ENCODE data around the gene PCSK6.

Gene PCSK6

DNA sequence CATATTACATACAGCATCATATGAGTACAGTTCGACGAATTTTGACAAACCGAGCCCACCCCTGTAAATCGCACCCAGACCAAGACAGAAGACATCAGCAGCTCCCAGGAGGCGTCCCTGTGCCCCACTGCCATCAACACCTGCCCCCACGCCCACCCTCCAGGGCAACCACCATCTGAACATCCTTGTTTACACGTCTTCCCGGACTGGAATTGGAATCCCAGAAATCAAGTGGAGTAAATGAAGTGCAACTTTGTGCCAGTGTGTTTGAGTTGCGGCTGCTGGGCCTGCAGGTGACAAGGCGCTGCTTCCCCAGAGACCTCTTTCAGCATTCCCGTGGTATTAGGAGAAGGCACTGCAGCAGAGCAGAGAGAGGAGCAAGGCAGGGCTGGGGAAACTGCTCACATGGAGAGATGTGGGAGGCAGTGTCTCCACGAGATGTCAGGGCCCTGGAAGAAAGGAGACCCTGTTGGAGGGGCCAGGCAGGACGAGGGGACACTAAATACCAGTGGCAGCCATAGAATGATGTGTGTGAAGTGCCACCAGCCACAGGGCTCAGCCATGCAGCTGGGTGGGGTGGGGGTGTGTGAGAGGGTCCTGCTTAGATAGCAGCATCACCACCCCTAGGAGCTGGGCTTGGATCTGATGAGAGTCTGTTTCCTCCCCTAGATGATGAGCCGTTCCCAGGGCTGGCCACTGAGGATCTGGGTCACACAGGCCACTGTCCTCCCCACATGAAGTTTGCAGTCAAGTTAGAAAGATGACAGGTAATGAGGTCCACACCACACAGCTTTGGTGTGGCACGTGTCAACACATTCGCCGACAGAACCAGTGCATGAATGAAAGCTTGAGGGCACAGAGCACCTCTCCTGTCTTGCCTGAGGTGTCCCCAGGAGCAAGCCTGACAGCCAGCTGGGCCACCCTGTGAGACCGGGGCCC is 33.4 kb upstream of the PCSK6 start:
- no peak for DNase-seq

DNA sequence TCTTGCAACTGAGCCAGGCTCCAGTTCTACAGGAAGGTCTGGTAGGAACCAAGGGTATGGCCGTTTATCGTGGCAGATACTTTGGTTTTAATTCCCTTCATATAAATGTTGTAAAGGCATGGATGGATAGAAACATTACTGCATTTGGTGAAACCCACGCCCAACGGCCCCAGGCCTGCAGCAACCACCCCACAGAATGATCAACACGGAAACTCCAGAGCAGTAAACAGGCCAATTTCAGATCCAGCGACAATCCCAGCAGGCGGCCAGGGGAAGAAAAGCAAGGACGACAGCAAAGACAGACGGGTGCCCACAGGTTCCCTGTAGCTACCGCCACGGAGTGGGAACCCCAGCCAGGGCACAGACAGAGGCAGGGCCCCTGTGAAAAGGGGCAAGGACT is 32.6 kb upstream of the PCSK6 start:
- DNase-seq = no peak

DNA sequence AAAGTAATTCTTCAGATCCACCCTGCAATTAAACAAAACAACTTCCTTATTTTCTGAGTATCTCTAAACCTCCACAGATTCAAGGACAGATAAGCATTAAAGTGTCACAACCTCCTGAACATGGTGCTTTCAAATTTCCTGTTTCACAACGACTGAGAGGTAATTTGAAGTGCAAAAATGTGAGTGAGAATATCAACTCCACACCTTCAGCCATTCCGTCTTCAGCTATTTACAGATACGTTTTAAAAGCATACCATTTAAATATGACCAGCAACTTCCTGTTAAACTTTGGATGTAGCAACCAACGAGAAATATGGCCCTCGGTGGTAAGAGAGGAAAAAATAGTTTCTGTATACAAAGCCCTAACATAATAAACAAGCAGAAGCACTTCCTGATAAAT is 32.1 kb upstream of the PCSK6 start:
- no peak for DNase-seq

DNA sequence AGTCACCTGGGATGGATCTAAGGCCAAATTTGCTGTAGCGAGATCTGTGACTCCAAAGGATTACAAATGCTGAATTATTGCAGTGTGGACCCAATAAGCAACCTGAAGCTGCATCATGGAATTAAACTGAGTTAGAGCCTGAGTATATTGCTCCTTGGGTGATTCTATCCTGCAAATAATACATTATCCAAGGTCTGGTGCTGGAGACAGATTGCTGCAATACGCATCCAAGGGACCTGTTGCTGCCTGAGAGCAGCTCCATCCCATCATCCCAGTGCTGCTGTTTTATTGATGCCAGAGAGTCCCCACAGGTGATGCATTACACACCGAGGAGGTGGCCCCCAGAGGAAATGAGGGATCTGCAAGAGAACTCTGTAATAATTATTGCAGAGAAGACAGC is 31.6 kb upstream of the PCSK6 start:
- DNase-seq = no peak

DNA sequence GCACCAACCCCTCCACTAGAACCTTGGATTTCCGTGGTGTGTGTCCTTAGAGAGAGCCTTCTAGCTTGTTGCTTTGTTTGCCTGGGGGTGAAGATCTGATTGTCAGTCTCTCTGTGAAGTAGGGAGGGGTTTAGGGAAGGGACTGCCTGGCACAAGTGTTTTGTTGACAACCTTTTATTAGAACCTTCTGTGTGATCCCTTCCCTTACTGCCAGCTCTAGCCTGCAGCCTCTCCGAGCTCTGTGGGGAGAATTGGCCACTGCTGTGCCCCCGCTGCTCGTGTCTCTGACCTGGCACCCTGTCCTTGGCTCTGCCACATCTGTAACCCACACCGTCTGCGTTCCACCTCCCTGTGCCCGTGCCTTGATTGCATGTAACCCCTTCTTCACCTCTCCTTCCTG is 30.9 kb upstream of the PCSK6 start:
- no peak for DNase-seq

DNA sequence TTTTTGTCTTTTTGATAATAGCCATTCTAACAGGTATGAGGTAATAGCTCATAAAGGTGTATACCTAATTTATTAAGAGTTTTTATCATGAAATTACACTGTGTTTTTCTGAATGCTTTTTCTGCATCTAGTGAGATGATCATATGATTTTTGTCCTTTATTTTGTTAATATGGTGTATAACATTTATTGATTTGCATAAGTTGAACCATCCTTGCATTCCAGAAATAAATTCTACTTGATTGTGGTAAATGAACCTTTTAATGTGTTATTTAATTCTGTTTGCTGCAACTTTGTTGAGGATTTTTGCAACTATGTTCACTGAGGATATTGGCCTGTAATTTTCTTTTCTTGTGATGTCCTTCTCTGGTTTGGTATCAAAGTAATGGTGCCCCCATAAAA is 28.0 kb upstream of the PCSK6 start:
- DNase-seq = no peak

DNA sequence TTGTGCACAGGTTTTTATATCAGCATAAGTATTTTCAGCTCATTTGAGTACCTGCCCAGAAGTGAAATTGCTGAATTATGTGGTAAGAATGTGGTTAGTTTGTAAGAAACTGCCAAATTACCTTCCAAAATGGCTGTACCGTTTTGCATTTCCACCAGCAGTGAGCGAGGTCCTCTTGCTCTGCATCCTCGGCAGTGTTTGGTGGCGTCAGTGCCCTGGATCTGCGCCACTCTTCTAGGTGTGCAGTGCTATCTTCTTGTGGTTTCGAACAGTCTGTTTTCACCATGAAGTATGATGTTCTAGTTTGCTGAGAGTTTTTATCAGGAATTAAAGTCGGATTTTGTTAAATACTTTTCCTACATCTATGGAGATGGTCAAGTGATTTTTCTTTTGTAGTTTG is 24.8 kb upstream of the PCSK6 start:
- no peak for DNase-seq

DNA sequence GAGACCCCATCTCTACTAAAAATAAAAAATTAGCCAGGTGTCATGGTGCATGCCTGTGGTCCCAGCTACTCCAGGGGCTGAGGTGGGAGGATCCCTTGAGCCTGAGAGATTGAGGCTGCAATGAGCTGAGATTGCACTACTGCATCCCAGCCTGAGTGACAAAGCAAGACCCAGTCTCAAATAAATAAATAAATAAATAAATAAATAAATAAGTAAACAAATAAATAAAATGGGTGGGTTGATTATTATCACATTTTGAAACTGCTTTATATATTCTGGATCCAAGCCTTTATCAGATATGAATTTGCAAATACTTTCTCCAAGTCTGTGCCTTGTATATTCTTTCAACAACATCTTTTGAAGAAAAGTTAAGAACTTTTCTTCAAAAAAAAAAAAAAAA is 22.2 kb upstream of the PCSK6 start:
- DNase-seq = no peak

DNA sequence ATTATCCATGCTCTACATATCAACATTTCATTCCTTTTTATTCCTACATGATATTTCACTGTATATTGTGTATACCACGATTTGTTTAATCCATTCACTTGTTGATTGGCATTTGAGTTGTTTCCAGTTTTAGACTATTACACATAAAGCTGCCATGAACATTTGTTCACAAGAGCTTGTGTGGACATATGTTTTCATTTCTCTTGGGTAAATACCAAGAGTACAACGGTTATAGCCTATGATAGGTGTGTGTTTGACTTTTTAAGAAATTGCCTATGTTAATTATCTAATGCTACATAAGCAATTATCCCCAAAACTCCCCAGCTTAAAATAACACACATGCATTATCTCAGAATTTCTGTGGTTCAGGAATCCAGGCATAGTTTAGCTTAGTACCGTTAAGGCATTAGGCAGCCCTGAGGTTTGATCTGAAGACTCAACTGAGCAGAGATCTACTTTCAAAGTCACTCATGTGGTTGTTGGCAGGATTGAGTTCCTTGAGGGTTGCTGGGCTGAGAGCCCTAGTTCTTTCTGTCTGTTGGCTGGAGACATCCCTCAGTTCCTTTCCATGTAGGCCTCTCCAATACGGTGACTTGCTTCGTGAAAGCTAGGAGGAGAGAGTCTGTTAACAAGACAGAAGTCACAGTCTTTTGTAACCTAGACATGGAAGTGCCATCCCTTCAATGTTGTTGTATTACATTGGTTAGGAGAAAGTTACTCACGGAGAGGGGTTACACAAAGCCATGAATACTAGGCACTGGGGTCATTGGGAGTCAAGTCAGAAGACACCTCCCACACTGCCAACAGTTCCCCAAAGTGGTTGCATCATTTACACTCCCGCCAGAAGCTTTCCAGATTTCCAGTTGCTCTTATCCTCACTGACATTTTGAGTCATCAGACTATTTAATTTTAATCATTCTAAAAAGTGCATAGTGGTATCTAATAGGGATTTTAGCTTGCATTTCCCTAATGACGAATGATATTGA is 21.0 kb upstream of the PCSK6 start:
- no peak for DNase-seq

DNA sequence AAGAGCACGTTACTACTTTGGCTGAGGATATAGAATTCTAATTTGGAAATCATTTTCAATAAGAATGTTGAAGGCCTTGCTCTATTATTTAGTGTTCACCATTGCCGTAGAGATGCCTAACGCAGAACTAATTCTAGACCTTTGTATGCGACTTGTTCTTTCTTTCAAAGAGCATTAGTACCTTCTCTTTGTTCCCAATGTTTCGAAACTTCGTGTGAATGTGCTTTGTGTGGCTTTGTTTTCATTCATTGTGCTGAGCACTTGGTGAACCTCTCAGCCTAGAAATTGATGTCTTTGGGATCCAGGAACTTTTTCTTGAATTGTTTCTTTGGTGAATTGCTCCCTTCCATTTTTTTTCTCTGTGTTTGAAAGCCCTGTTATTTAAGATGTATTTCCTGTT is 19.8 kb upstream of the PCSK6 start:
- DNase-seq = no peak

DNA sequence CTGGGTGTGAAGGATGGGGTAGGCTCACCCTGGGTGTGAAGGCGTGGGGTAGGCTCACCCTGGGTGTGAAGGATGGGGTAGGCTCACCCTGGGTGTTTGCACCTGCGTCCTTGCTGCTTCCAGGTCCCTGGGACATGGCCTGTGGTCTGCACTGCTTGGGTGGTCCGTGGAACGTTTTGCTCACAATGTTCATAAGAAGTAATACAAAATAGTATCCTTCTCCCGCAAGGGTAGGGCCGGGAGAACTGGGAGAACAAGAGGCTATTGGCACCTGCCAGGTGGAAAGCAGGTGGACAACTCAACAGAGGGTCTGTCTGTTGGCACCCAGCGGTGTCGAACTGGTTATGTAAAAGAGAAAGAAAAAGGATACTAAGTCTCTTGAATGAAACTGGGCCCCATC is 17.0 kb upstream of the PCSK6 start:
- DNase-seq = no peak

DNA sequence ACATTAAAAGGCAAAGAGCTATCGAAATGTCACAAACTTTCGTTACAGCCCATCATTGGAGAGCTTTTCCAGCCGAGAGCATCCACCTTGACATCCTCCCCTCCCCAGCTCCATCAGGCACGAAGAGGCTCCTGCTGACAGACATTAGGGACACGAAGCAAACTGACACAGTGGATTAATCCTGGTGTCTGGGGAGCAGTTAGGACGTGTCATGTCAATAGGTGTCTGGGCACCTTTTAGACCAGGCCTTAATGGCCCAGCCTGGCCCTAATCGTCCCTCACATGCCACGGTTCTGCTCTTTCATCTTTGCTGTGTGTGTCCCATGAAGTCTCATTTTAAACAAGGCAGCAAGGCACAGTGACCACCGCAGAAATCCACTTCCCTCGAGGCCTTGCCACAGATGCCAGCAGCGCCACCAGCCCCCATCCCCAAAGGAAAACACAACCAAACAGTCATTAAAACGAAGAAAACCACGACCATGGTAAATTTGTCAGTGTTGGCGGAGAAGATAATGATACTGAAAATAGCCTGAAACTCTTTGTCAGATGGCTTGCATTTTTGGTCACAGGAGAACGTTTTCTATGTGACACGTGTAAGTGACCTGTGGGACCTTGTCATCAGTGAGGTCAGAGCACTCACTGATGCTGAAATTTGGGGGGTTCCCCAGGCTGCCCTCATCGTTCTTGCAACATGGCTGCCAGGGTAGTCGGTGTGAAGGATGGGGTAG is 16.3 kb upstream of the PCSK6 start:
- no peak for DNase-seq

DNA sequence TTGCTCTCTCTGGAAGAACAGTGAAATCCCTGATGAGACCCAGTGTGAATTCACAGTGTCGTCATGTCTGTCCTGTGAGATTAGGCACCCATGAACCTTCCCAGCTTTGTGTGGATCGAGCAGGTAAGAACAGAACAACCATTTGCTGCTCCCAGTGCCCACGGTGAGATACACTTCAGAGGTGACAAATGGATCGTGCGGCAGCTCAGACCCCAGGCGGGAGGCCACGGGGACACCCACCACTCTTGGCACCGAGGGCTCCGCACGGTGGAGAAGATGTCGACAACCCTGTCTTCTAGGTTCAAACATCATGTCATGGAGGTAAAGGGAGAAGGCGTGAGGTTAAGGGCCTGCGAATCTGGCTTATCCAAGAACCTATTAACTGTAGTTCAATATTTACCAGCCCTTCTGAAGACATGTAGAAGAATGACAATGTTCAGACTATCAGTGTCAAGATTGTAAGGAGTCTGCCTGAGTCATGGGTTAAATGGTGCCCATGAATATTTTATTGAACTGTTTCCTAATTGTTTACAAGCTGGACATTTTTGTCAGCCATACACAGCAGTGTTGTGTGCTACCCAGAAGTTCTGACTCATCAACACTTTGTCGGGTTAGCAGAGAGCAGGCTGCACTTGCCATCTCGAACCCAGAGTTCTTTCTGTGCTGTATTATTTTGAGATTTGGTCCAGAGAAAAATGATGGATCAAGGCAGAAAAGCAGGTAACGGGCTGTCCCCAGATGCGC is 15.5 kb upstream of the PCSK6 start:
- no peak for DNase-seq

DNA sequence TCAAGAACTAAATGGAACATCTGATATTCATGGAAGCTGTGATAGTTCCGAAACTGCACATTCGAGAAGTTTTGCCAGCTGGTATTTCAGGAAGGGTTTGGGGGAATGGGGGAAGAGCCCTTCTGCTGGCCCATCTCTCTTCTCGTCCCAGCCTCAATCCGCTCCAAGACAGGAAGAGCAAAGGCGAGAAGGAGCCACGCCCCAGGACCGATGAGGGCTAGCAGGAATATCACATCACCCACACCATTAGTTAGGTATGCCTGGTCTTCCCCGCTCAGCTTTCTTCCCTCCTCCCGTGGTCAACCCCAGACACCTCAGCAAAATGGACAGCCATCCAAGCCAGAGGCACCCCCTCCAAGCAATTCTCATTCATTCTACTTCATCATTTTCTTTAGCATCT is 14.9 kb upstream of the PCSK6 start:
- no peak for DNase-seq

DNA sequence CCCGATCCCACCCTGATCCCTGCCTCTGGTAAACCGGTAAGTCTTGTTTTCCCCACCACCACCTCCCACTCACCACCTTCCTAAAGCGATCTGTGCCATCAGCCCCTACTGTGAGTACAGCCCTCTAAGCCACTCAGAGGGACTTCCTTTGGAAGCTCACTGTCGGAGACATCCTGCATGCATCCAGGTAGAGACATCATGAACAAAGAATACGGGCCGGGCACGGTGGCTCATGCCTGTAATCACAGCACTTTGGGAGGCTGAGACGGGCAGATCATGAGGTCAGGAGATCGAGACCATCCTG is 13.7 kb upstream of the PCSK6 start:
- DNase-seq = no peak

DNA sequence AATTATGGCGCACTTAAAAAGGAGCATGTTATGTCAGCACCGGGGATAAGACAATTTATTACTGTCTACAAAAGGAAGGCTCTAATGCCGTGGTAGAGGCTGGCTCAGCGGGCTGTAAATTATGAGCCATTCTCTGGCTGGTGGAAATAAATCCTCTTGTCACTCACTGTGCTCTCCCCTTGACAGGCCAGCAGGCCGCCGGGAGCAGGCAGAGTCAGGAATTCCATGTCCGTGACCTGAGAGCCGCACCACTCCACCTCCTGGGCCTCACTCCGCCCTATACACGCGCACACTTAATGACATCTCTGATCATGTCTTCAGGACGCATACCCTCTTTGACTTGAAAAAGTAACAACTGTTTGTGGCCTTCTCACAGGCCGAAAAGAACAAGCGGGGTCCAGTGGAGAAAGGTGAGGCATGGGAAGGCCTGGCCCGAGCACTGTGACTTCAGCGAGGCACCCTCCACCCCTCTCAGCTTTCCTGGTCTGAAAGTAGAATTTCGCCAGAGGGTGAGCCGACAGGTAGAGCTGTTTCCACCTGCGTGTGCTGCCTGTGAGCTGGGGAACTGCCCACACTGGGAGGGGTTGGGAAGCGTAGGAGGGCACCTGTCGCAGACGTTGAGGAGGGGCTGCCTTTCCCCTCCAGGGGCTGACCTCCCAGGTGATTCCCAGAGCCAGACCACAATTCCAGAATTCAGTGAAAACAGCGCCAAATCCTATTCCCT is 13.2 kb upstream of the PCSK6 start:
- DNase-seq = no peak

DNA sequence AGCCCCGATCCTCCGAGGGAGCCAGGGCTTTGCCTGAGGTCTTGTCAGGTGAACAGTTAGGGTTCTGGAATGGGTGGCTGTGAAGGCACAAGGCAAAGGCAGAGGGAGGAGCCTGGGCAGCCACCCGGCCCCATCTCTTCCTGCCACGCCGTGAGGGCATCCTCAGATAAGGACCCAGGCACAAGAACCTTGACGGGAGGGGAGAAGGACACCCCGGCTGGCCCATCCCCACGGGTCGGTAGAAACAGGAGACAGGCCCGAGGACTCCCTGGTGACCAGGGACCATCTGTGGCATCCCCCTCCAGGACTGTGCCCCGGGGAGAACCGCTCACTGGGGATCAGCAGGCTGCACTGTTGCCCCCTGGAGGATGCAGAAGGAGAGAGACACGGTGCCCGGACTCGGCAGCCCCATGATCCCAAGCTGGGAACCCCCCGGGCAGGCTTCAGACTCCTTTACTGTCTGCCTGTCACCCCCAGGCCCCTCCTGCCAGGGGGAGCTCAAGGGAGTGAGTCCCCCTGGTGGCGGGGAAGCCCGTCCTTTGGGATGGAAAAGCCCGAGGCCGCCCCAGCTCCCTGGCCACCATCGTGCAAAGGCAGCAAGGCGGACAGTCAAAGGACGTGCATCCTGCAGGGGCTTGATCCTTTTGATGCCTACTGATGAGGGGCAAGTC is 12.3 kb upstream of the PCSK6 start:
- no peak for DNase-seq

DNA sequence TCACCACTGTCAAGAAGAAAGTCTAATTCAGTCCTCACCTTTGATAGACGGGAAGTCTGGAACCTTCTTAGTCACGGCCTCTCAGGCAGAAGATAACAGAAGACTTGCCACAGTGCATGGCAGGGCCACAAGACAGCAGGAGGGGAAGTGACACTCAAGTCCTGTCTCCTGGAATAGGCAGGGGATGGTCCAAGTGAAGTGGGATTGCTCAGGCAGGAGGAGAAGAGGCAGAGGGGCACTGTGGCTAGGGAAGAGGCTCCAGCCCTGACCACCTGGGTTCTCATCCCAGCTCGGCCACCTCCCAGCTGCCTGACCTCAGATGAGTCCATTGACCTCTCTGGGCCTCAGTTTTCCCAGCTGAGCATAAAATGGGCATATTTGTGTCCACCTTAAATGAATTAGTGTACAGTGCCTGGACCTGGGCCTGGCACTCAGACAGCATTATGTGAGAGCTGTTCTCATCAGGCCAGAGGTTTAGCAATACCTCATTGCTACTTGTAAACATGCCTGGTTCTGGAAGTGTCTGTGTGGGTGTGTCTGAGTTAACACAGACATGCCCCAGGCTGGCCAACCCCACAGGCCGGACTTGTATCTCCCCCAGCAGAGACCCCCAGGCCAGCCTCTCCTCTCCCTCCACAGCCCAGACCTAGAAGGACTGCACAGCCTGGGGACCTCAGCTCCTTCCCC is 11.5 kb upstream of the PCSK6 start:
- DNase-seq = no peak

DNA sequence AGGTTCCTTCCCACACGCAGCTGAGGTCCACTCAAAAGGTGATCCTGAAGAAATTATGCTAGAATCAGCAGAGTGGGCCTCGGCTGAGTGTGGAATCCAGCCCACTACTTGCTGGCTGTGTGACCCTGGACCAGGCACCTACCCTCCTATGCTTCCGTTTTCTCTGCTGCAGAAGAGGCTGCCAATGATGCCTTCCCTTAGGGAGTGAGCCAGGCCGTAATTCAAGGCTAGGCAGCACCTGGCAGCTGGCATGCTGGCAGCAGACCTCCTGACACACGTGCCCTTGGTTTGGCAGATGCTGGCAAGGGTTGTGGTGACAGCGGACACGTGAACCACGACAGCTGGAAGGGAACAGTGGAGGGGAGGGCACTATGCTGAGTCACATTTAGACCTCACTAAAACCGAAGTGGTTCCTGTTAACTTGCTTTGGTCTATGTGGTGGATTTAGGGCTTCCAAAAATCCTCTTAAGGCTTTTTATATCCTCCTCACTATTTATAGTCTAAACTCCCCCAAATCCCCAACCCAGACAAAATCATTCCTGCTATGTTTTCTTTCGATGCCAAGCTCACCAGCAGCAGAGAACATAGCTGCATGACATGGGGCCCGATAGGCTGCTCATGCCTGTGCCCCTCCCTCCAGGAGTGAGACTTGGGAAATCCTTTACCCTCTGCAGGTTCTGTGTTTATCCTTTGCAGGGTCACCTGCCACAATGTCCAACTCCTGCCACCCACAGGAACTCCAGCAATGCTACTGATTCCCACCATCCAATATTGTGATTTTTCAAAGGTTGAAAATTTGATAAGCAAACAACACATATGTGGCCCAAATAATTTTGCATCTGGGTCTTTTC is 10.6 kb upstream of the PCSK6 start:
- no peak for DNase-seq
